ENCODE measurements around the gene FTO. TPM values are rescaled to one million over a fixed set of nuclear protein-coding genes. Genes with fewer than 3 reads are reported as not detected.

Gene FTO
- polyA plus RNA-seq, 1 experiment = 135 TPM

DNA sequence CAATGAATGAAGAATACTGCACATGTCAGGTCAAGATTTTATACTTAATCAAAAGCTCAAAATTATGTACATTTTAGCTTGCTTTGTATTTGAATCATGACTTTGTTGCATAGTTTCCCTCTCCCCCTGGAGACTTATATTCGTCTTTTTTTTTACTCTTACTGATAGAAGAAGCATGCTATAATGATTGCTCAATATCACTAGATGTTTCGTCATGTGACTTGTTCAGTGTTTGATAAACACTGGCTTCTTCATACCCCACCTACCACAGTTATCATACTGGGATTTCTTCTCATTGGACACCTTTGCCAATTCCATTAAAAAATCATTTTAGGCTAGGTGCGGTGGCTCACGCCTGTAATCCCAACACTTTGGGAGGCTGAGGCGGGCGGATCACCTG is 148.7 kb downstream of the FTO start:
- ChIA-PET POLR2A (no interaction called here), CTCF (no interaction called here)
- TF ChIP-seq, protein P1, sequence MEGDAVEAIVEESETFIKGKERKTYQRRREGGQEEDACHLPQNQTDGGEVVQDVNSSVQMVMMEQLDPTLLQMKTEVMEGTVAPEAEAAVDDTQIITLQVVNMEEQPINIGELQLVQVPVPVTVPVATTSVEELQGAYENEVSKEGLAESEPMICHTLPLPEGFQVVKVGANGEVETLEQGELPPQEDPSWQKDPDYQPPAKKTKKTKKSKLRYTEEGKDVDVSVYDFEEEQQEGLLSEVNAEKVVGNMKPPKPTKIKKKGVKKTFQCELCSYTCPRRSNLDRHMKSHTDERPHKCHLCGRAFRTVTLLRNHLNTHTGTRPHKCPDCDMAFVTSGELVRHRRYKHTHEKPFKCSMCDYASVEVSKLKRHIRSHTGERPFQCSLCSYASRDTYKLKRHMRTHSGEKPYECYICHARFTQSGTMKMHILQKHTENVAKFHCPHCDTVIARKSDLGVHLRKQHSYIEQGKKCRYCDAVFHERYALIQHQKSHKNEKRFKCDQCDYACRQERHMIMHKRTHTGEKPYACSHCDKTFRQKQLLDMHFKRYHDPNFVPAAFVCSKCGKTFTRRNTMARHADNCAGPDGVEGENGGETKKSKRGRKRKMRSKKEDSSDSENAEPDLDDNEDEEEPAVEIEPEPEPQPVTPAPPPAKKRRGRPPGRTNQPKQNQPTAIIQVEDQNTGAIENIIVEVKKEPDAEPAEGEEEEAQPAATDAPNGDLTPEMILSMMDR (IDR thresholded peaks at IDR 0.05; ENCODE audit: low read depth, low read length) = no peak
- no peak for DNase-seq (ENCODE audit: low read depth, low spot score)
- H3K27ac ChIP-seq (ENCODE audit: low read depth, low read length) = no peak overlapping the region
- no peaks in the 10 kb centered on the region for H3K27me3 ChIP-seq (ENCODE audit: control insufficient read depth, insufficient read depth, low read length)
- H3K4me3 ChIP-seq (ENCODE audit: low read depth, low read length) = no peak overlapping the region
- no peaks in the 10 kb centered on the region for H3K9me3 ChIP-seq (ENCODE audit: control insufficient read depth, insufficient read depth, low read length)

- Histone ChIP-seq H3K4me3 (ENCODE audit: low read depth, low read length) (no peak overlapping the region), H3K27me3 (ENCODE audit: control insufficient read depth, insufficient read depth, low read length) (no peaks in the 10 kb centered on the region), H3K27ac (ENCODE audit: low read depth, low read length) (no peak overlapping the region), H3K9me3 (ENCODE audit: control insufficient read depth, insufficient read depth, low read length) (no peaks in the 10 kb centered on the region)
- ChIA-PET POLR2A (no interaction called here), CTCF (no interaction called here)
- no peak for DNase-seq (ENCODE audit: low read depth, low spot score)
- TF ChIP-seq, protein P1 (IDR thresholded peaks at IDR 0.05; ENCODE audit: low read depth, low read length) = no peak
These were observed 151.1 kb downstream of the FTO start for GRCh38 chr16:53855056-53855455.

GRCh38 chr16:53855511-53855910 is 151.6 kb downstream of the FTO start:
- POLR2A ChIA-PET = no interaction called here
- Histone ChIP-seq H3K9me3 (ENCODE audit: control insufficient read depth, insufficient read depth, low read length) (no peaks in the 10 kb centered on the region), H3K27me3 (ENCODE audit: control insufficient read depth, insufficient read depth, low read length) (no peaks in the 10 kb centered on the region), H3K4me3 (ENCODE audit: low read depth, low read length) (no peak overlapping the region), H3K27ac (ENCODE audit: low read depth, low read length) (no peak overlapping the region)
- no peak for DNase-seq (ENCODE audit: low read depth, low spot score)
- CTCF ChIA-PET = no interaction called here
- TF ChIP-seq, protein P1 (IDR thresholded peaks at IDR 0.05; ENCODE audit: low read depth, low read length) = no peak

DNA sequence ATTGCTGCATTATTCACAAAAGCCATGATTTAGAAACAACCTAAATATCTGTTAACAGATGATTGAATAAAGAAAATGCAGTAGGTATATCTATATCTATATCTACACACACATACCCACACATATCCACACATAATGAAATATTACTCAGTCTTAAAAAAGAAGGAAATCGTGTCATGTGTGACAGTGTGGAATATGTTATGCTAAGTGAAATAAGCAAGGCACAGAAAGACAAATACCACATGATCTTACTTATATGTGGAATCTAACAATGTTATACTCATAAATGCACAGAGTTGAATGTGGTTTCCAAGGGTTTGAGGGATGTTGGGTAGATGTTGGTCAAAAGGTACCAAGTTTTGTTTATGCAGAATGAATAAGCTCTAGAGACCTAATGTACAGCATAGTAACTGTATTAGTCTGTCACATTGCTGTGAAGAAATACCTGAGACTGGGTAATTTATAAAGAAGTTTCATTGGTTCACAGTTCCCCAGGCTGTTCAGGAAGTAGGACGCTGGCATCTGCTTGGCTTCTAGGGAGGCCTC is 156.1 kb downstream of the FTO start:
- POLR2A ChIA-PET = no interaction called here
- Histone ChIP-seq H3K27me3 (ENCODE audit: control insufficient read depth, insufficient read depth, low read length) (no peaks in the 10 kb centered on the region), H3K4me3 (ENCODE audit: low read depth, low read length) (no peak overlapping the region), H3K9me3 (ENCODE audit: control insufficient read depth, insufficient read depth, low read length) (no peaks in the 10 kb centered on the region), H3K27ac (ENCODE audit: low read depth, low read length) (no peak overlapping the region)
- TF ChIP-seq, protein P1 (IDR thresholded peaks at IDR 0.05; ENCODE audit: low read depth, low read length) = no peak
- DNase-seq (ENCODE audit: low read depth, low spot score) = no peak
- CTCF ChIA-PET = no interaction called here

GRCh38 chr16:53863861-53864260 is 159.9 kb downstream of the FTO start:
- ChIA-PET CTCF (interaction anchor here (1.4 kb wide), 1 partner anchor 28 kb away, joined by 6 read pairs; no protein-coding TSS in a partner anchor), POLR2A (no interaction called here)
- H3K4me3 ChIP-seq (ENCODE audit: low read depth, low read length) = no peak overlapping the region
- no peak overlapping the region for H3K27ac ChIP-seq (ENCODE audit: low read depth, low read length)
- TF ChIP-seq, protein P1 (IDR thresholded peaks at IDR 0.05; ENCODE audit: low read depth, low read length) = no peak
- no peaks in the 10 kb centered on the region for H3K9me3 ChIP-seq (ENCODE audit: control insufficient read depth, insufficient read depth, low read length)
- DNase-seq (ENCODE audit: low read depth, low spot score) = no peak
- no peaks in the 10 kb centered on the region for H3K27me3 ChIP-seq (ENCODE audit: control insufficient read depth, insufficient read depth, low read length)

All from AG04450 (cell line).